Myocyte (in vitro differentiated cells): ENCODE results near the gene KRTDAP. TPM values are rescaled to one million over a fixed set of nuclear protein-coding genes. Genes with fewer than 3 reads are reported as not detected.
A peak's percentile ranks its signal among the peaks of the same experiment; 100 is the strongest.

Experiments used
- DNase-seq: peaks from one replicate; pipeline ENCODE4 v3.0.0-alpha.2; 2012; ENCODE audit warnings: low read depth
- polyA plus RNA-seq: library from polyadenylated mRNA; unstranded; fragments of >200 nt; gene quantifications from one replicate; pipeline ENCODE4 v1.2.1, GENCODE V29; 2012; ENCODE audit warnings: missing spikeins
- total RNA-seq: library from RNA; depleted of rRNA; stranded (reverse); fragments of >200 nt; gene quantifications from 2 replicates; pipeline ENCODE4 v1.2.3, GENCODE V29; 2014

The KRTDAP gene, protein sequence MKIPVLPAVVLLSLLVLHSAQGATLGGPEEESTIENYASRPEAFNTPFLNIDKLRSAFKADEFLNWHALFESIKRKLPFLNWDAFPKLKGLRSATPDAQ
- not detected in 2 replicates for total RNA-seq
- polyA plus RNA-seq: not detected

- no peak for DNase-seq
Measured at GRCh38 chr19:35490364-35490763, at the start of gene KRTDAP. TSS of gene KRTDAP (minus strand) at chr19:35490464. CDS start at chr19:35490442, 22 bp downstream.

DNA sequence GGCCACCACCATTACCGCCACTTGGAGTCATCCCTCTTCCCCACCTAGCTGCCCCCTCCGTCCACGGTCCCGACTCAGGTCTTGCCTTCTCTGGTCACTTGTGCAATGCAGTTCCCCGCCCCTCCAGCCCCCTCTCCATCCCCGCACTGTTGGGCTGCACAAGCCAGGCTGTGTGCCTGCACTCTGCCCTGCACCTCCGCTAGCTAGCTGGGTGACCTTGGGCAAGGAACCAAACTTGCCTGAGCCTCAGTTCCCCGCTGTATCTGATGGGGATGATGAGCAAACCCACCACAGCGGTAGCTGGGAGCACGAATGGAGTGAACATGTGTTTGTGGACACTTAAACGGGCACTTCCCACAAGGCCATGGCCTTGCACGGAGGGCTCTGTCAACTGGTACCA is 49.6 kb upstream of the KRTDAP start:
- DNase-seq: no peak

- DNase-seq: no peak
Measured at GRCh38 chr19:35539314-35539713, 49.0 kb upstream of the KRTDAP start.

GRCh38 chr19:35534803-35535480 is 44.7 kb upstream of the KRTDAP start:
- no peak for DNase-seq

DNA sequence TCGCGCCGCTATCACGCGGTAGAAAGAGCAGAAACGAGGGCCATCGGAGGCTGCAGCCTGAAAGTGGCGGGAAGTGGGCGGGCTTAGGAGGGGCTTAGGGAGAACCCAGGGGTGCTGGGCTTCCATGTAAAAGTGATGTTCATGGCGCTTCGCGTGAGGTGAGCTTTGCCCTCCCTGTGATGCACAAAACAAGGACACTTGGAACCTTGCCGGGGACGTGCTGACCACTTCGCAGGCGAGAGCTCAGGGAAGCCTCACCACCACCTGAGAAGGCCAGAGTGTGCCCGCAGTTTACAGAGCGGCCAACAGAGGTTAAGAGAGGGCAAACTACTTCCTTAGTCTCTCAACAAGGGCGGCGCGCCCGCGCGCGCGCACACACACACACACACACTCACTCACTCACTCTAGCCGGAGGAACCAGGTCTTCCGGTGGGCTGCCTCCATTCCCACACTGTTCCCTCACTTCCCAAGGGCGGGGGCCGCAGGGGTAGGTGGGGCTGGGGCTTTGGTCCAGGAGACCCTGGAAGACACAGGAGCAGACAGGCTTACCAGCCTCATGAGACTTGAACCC is 43.6 kb upstream of the KRTDAP start:
- no peak for DNase-seq

DNA sequence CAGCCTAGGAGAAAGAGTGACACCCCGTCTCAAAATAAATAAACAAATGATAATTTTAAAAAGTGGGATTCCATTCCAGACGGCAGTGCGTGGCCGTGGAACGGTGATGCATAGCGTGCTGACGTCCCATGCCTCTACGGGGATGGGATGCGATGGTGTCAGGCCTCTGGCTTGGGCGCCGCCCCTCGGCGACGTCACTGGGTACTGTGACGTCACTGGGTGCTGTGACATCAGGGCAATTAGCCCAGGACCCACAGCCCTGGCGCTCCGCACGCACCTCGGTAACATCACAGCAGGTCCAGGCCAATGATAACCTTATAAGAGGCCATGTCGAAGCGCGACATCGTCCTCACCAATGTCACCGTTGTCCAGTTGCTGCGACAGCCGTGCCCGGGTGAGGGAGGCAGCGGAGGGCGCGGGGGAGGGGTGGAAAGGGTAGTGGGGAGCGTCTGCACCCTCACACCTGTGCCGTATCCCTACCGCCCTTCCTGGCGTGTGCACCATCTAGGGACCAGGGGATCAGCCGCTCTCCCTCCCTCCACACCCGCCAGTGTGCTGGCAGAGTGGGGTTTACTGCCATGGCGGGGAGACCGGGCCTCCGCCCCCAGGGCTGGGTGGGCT is 43.0 kb upstream of the KRTDAP start, which contains the start of gene GAPDHS:
Gene GAPDHS, plus strand, starts transcription at position 256 of the 621 bp plus-strand sequence. Its CDS starts 72 bp downstream, at position 328.
- no peak for DNase-seq

GRCh38 chr19:35531291-35531690 is 41.0 kb upstream of the KRTDAP start:
- no peak for DNase-seq

GRCh38 chr19:35529241-35530218 is 39.3 kb upstream of the KRTDAP start:
- peak; percentile 34 for DNase-seq

GRCh38 chr19:35528218-35529038 is 38.2 kb upstream of the KRTDAP start, which contains the start of gene SBSN:
TSS of gene SBSN (minus strand) at chr19:35528311. CDS start at chr19:35528281, 30 bp downstream.
- no peak for DNase-seq

DNA sequence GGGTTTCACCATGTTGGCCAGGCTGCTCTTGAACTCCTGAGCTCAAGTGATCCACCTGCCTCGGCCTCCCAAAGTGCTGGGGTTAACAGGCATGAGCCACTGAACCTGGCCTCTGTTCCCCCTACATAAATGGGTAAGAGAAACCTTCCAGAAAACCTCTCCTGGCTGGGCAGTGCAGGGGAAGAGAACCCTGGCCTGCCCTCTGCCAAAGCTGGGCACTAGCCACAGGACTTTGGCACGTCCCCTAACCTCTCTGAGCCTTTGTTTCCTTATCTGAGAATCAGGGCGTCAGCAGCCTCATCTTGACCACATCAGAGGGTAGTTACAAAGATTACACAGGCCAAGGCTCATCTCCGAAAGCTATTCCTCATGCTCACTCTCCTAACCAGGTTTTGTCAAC is 35.6 kb upstream of the KRTDAP start:
- no peak for DNase-seq

DNA sequence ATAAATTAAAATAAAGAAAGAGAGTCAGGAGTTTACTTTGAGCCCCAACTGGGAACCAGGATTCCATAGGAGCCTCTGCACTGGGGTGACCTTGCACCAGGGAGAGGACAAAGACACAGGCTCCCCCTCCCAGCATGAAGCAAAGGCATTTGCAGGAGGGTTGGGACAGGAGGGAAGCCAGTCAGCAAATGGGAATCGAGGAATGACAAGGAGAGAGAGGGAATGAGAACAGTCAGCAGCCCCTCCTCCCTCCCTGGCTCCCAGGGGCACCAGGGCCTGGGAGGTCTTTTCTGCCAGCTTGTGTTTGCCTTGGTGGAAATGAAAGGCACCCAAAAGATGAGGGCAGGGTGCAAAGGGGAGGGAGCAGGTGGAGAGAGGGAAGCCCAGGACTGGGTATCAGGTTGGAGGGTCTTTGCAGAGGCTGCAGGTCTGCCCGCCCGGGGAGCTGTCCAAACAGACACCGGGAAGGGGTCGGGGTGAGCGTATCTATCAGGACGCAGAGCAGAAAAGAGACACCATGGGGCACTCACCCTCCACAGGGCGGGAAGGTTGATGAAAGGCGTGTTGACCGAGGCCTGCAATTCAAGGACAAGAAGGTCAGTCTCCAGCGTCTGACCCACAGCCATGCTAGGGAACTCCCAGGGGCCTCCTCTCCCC is 34.0 kb upstream of the KRTDAP start:
- DNase-seq: no peak

DNA sequence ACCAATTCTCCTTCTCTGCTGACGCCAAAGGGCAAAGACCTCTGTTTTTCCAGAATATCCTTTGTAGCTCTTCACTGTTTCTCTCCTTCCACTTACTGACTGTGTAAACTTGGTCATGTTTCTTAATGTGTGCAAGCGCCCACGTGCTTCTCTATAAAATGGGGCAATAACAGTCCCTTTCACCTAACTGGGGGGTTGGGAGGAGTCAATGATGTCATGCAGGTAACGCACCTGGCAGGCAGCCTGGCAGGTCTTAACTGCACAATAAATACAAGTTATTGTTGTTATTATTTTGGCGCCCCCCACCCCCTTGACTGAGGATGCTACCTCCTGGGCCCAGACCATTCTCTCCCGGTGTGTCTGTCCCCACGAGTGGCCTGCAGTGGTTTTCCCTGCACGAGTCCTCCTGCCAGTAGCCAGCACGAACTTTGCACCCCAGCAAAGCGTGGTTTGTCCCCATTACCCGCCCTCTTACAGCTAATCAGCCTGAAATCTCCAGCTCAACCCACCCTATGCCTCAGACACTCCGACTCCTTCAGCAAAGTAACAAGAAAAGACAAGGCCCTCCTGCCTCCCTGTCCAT is 32.6 kb upstream of the KRTDAP start:
- DNase-seq: no peak

DNA sequence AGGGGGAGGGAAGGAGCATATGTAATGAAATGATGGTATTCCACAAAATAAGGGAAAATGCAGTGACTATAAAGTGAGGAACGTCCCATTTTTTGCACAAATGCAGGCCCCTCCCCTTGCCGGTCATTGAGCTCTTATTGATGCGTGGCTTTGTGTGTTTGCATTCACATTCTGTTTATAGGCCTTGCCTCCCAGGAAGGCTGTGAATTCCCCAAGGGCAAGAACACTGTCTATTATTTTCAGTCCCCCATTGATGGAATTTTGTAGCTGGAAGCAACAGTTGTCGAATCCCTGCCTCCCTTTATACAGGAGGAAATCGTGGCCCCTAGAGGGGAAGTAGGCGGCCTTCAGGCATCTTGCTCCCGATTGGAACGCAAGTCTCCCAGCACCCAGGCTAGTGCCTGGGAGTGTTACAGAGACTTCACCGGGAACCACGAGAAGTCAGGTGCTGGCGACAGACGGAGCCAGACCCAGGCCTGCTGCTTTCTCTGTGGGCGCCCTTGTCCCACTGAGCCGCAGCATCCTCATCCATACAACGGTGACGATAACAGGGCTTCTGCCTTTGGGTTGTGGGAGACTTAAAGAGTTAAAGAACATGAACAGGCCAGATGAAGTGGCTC is 31.0 kb upstream of the KRTDAP start:
- no peak for DNase-seq

GRCh38 chr19:35519291-35519690 is 29.0 kb upstream of the KRTDAP start:
- no peak for DNase-seq

- DNase-seq: peak; percentile 80
Measured at GRCh38 chr19:35518313-35518712, 28.0 kb upstream of the KRTDAP start.

GRCh38 chr19:35517342-35517741 is 27.1 kb upstream of the KRTDAP start:
- DNase-seq: no peak

DNA sequence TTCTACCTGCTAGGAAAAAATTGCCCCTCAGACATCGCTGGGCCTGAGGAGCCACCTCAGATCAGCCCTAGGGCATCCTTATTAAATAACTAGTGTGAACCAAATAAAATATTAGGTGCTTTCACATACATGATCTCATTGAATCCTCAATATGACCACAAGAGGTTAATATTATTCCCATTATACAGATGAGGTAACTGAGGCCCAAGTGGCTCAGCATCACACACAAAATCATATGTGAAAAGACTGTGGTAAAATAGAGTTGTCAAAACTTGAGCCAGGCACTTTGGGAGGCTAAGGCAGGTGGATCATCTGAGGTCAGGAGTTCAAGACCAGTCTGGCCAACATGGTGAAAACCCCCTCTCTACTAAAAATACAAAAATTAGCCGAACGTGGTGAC is 26.0 kb upstream of the KRTDAP start:
- no peak for DNase-seq

DNA sequence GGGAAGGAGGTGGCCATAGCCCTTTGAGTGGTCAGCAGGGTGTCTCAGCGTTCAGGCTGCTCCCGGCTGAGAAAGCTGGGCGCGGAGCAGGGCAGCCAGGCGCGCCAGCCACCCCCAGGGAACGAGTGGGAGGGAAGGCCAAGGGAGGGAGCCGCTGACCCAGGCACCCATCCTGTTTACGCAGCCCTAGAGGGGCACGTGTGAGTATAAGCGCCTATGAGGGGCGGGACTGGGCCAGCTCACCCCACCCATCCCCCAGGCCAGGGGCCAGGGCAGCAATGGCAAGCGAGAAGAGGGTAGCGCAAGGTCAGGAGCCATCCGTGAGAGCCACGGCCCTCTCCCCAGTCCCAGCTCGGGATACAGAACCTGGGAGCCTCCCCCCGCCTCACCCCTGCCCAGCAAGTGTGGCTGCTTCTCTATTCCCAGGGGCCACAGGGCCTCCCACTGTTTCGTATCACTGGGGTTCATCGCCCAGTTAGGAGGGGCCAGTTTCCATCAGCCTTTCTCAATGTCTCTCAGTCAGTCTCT is 24.1 kb upstream of the KRTDAP start:
- DNase-seq: no peak
